K562 treated with DMSO at 1 percent for 24 hours (cell line): ENCODE measurements around the gene TPSAB1. TPM values are rescaled to one million over a fixed set of nuclear protein-coding genes. Genes with fewer than 3 reads are reported as not detected.

ENCODE experiments used
- total RNA-seq: library from RNA; unstranded; fragments of 300-600 nt; gene quantifications from 2 replicates; pipeline ENCODE4 v1.2.3, GENCODE V29; 2022; ENCODE audit warnings: low read depth; ENCODE audit not compliant: insufficient read depth

The TPSAB1 gene
- not detected in 2 replicates for total RNA-seq

DNA sequence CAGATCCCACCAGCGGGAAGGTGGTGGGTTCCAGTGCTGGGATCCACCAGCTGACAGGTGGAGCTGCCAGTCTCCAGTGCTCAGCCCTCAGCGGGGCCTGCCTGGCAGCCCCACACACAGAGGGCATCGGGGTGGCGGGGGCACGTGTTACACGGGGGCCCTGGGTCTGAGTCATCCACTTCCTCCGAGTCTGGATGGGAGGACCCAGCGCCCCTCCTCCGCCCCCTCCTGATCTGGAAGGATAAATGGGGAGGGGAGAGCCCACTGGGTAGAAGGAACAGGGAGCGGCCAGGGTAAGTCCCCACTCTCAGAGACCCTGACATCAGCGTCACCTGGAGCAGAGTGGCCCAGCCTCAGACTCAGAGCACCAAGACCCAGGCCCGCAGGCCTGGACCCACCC is at the start of gene TPSAB1:
TSS of gene TPSAB1 (plus strand) at position 270 of the 400 bp plus-strand sequence. CDS start 234 bp downstream, outside the sequence.

DNA sequence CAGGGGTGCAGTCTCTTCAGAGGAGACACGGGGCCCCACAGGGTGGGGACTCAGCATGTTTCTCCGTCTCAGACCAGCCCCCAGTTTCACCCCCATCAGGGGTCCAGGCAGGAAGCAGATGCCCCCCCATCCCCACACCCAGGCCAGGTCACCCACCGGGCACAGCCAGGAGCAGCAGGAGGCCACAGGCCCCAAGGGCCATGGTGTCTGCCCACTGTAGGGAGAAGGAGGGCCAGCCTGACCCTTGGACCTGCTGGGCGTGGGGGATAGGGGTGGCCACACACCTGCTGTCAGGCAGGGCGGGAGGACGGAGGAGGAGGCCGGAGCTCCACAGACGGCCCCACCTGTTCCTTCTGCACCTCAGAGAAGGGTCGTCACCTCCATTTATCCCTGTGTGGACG is 15.5 kb upstream of the TPSAB1 start, which contains the start of gene TPSG1:
TSS of gene TPSG1 (minus strand) at position 218 of the 401 bp plus-strand sequence. CDS start at position 202, 16 bp downstream.

DNA sequence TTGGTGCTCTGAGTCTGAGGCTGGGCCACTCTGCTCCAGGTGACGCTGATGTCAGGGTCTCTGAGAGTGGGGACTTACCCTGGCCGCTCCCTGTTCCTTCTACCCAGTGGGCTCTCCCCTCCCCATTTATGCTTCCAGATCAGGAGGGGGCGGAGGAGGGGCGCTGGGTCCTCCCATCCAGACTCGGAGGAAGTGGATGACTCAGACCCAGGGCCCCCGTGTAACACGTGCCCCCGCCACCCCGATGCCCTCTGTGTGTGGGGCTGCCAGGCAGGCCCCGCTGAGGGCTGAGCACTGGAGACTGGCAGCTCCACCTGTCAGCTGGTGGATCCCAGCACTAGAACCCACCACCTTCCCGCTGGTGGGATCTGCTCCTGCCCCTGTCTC is 10.4 kb upstream of the TPSAB1 start, which contains the start of gene TPSB2:
TSS of gene TPSB2 (minus strand) at position 101 of the 387 bp plus-strand sequence. CDS start 233 bp downstream, outside the sequence.

DNA sequence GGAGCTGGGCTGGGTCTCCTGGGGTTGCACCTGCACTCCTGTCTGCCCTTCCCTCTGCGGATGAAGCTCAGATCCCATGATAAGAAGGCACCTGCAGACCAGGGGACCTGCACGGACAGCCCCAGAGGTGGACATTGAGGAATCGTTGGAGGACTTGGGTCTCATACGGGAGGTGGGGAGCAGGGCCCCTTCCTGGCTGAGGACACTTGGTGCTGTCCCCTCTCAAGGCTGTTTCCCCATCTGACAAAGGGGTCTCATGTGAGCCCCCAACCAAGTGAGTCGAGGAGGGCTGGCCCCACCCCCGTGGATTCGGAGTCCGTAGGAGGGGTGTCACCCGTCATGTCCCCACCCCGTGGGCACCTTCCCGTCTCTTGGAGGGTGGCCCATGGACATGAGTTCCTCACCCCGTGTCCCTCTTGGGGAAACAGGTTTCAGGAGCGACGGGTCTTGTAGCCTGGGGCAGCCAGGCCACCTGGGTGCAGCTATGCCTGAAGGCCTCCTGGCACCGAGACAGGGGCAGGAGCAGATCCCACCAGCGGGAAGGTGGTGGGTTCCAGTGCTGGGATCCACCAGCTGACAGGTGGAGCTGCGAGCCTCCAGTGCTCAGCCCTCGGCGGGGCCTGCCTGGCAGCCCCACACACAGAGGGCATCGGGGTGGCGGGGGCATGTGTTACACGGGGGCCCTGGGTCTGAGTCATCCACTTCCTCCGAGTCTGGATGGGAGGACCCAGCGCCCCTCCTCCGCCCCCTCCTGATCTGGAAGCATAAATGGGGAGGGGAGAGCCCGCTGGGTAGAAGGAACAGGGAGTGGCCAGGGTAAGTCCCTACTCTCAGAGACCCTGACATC is 15.0 kb downstream of the TPSAB1 start, which contains the start of gene TPSD1:
TSS of gene TPSD1 (plus strand) at position 794 of the 847 bp plus-strand sequence. CDS start 212 bp downstream, outside the sequence.

Other genes with a start within 250 kb of the TPSAB1 start
- not detected in 2 replicates for gene SSTR5, start 168.0 kb upstream of the TPSAB1 start, total RNA-seq
- gene C1QTNF8, start 144.5 kb upstream of the TPSAB1 start, total RNA-seq, result not detected in 2 replicates
- gene CACNA1H, start 87.6 kb upstream of the TPSAB1 start, total RNA-seq, result 0.28 and 0.34 TPM in 2 replicates
- not detected in 2 replicates for gene TPSG1, start 15.4 kb upstream of the TPSAB1 start, total RNA-seq
- not detected in 2 replicates for gene TPSB2, start 10.5 kb upstream of the TPSAB1 start, total RNA-seq
- gene TPSD1, start 15.4 kb downstream of the TPSAB1 start, total RNA-seq, result not detected in 2 replicates
- gene UBE2I, start 68.9 kb downstream of the TPSAB1 start, total RNA-seq, result 61.6 and 64.4 TPM in 2 replicates
- gene BAIAP3, start 92.9 kb downstream of the TPSAB1 start, total RNA-seq, result 11.4 and 14.0 TPM in 2 replicates
- gene TSR3, start 111.2 kb downstream of the TPSAB1 start, total RNA-seq, result 93.4 and 102 TPM in 2 replicates
- gene GNPTG, start 111.2 kb downstream of the TPSAB1 start, total RNA-seq, result 42.6 and 47.9 TPM in 2 replicates
- gene UNKL, start 174.0 kb downstream of the TPSAB1 start, total RNA-seq, result 18.6 and 27.2 TPM in 2 replicates
- 25.0 and 26.1 TPM in 2 replicates for gene UQCC4, start 180.0 kb downstream of the TPSAB1 start, total RNA-seq
- not detected in 2 replicates for gene PERCC1, start 190.4 kb downstream of the TPSAB1 start, total RNA-seq
- 0.86 and 1.9 TPM in 2 replicates for gene CCDC154, start 203.9 kb downstream of the TPSAB1 start, total RNA-seq
- gene CLCN7, start 234.3 kb downstream of the TPSAB1 start, total RNA-seq, result 149 and 176 TPM in 2 replicates
- gene PTX4, start 248.2 kb downstream of the TPSAB1 start, total RNA-seq, result not detected in 2 replicates